Endodermal cell (in vitro differentiated cells): Measurements from ENCODE around the gene ARFGAP1. TPM values are rescaled to one million over a fixed set of nuclear protein-coding genes. Genes with fewer than 3 reads are reported as not detected.

Experiments
- DNase-seq: peaks from one replicate; pipeline ENCODE4 v3.0.0-alpha.2; 2017
- H3K27ac ChIP-seq: 2 replicates; pipeline ENCODE4 v1.5.1; 2013; ENCODE audit warnings: mild to moderate bottlenecking, low read depth, low read length, moderate library complexity
- H3K27me3 ChIP-seq: 2 replicates; pipeline ENCODE4 v1.6.1; 2013; ENCODE audit warnings: mild to moderate bottlenecking, low read length, moderate library complexity; ENCODE audit not compliant: insufficient read depth, control insufficient read depth, poor library complexity, severe bottlenecking
- H3K36me3 ChIP-seq: 2 replicates; pipeline ENCODE4 v1.7.0; 2013; ENCODE audit warnings: mild to moderate bottlenecking, low read length, moderate library complexity; ENCODE audit not compliant: control insufficient read depth, insufficient read depth
- H3K4me1 ChIP-seq: one replicate; pipeline ENCODE4 v1.7.0; 2013; ENCODE audit warnings: low read length; ENCODE audit not compliant: control insufficient read depth, insufficient read depth
- H3K4me3 ChIP-seq: 2 replicates; pipeline ENCODE4 v1.5.1; 2013; ENCODE audit warnings: mild to moderate bottlenecking, low read length, moderate library complexity
- H3K9ac ChIP-seq: 2 replicates; pipeline ENCODE4 v1.6.1; 2013; ENCODE audit warnings: mild to moderate bottlenecking, low read length, moderate library complexity; ENCODE audit not compliant: poor library complexity, severe bottlenecking; ENCODE audit errors: extremely low read depth
- H3K9me3 ChIP-seq: 2 replicates; pipeline ENCODE4 v1.6.1; 2013; ENCODE audit warnings: mild to moderate bottlenecking, low read length, moderate library complexity; ENCODE audit not compliant: control insufficient read depth
- H3K27ac Mint-ChIP-seq: 2 replicates; pipeline ENCODE4 v1.8.0; 2020; ENCODE audit warnings: mixed read lengths
- H3K27me3 Mint-ChIP-seq: 2 replicates; pipeline ENCODE4 v1.8.0; 2021; ENCODE audit warnings: mild to moderate bottlenecking, mixed read lengths; ENCODE audit not compliant: insufficient read depth
- H3K36me3 Mint-ChIP-seq: 2 replicates; pipeline ENCODE4 v1.8.0; 2020; ENCODE audit warnings: low read depth, mixed read lengths
- H3K4me1 Mint-ChIP-seq: 2 replicates; pipeline ENCODE4 v1.8.0; 2020; ENCODE audit warnings: mixed read lengths
- H3K4me3 Mint-ChIP-seq: 2 replicates; pipeline ENCODE4 v1.8.0; 2020; ENCODE audit warnings: mild to moderate bottlenecking, moderate library complexity, mixed read lengths
- H3K9me3 Mint-ChIP-seq: 2 replicates; pipeline ENCODE4 v1.8.0; 2020; ENCODE audit warnings: mild to moderate bottlenecking, mixed read lengths
- WGBS, 2 experiments: methylation state at CpG; one replicate each; pipeline versions ENCODE4 v1.1.5 to v1.1.7; 2013; ENCODE audit warnings: missing lambda C conversion rate in 2 of 2, mixed read lengths in 1 of 2; ENCODE audit not compliant: insufficient coverage in 1 of 2, insufficient read length in 1 of 2; 5-methylcytosine and 5-hydroxymethylcytosine counted together
- total RNA-seq, 2 donors: library from RNA; stranded (reverse); fragmentation: NEBNext Ultra II Directional in 1 of 2; extraction: Animal tissue kit (Norgen Biotek cat#: 25700) in 1 of 2; gene quantifications; 2 replicates in 1 of 2; 3 replicates in 1 of 2; pipeline ENCODE4 v1.2.1, GENCODE V29; 2021
- TF ChIP-seq, protein P1 (sequence below): fragments of 200-600 bp; sonication (generic); conservative IDR thresholded peaks from 2 replicates; pipeline ENCODE4 v1.5.0; 2021; ENCODE audit warnings: antibody characterized with exemption, mild to moderate bottlenecking

The ARFGAP1 gene
- total RNA-seq, 2 donors from 2014 or later: 159 to 208 TPM

DNA sequence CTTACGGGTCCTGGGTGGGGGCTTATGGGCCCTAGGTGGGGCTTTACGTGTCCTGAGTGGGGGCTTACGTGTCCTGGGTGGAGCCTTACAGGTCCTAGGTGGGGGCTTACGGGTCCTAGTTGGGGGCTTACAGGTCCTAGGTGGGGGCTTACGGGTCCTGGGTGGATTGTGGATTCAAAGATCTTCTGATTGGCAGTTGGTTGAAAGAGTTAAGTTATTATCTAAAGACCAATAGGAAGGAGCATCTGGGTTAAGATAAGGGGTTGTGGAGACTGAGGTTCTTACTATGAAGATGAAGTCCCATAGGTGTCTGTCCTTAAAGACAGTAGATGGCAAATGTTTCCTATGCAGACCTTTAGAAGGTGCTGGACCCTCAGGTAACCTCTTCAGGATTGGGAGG, 45.4 kb upstream of the ARFGAP1 start:
- TF ChIP-seq, protein P1, sequence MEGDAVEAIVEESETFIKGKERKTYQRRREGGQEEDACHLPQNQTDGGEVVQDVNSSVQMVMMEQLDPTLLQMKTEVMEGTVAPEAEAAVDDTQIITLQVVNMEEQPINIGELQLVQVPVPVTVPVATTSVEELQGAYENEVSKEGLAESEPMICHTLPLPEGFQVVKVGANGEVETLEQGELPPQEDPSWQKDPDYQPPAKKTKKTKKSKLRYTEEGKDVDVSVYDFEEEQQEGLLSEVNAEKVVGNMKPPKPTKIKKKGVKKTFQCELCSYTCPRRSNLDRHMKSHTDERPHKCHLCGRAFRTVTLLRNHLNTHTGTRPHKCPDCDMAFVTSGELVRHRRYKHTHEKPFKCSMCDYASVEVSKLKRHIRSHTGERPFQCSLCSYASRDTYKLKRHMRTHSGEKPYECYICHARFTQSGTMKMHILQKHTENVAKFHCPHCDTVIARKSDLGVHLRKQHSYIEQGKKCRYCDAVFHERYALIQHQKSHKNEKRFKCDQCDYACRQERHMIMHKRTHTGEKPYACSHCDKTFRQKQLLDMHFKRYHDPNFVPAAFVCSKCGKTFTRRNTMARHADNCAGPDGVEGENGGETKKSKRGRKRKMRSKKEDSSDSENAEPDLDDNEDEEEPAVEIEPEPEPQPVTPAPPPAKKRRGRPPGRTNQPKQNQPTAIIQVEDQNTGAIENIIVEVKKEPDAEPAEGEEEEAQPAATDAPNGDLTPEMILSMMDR: no peak
- no peak for DNase-seq
- H3K36me3 ChIP-seq: no peaks in the 10 kb centered on the region
- Mint-ChIP-seq H3K9me3 (no peaks in the 10 kb centered on the region), H3K36me3 (no peaks in the 10 kb centered on the region), H3K27ac (no peak overlapping the region), H3K27me3 (peaks cover 4% of the 10 kb centered on the region), H3K4me3 (no peak overlapping the region), H3K4me1 (peaks cover 10% of the 10 kb centered on the region)
- 91% methylated on average over 5 of the region's 5 CpGs; no CpG with 5 or more reads in 1 of the 2 experiments for WGBS, 2 experiments
- H3K27me3 ChIP-seq: no peaks in the 10 kb centered on the region
- H3K4me1 ChIP-seq: no peaks in the 10 kb centered on the region
- H3K9me3 ChIP-seq: no peaks in the 10 kb centered on the region
- H3K9ac ChIP-seq: no peak overlapping the region
- no peak overlapping the region for H3K27ac ChIP-seq
- H3K4me3 ChIP-seq: no peak overlapping the region

DNA sequence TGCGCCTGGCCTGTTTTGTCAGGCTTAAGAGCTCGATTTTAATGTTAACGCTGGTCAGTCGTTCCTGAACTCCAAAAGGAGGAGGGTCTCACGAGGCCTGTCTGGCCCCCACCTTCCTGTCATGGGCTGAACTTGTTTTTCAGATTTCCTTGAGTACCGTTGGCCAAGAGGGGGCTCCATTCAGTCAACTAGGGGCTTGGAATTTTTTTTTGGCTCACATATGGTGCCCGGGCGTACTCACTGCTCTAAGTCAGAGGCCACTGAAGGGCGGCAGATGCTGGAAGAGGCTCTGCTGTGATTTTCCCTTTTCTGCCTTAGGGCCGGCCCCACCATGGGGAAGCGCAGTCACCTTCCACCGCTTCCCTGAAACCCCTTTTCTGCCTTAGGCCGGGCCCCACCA, 43.8 kb upstream of the ARFGAP1 start:
- no peaks in the 10 kb centered on the region for H3K9me3 Mint-ChIP-seq
- H3K9me3 ChIP-seq: no peaks in the 10 kb centered on the region
- no peak overlapping the region for H3K27ac ChIP-seq
- no peak overlapping the region for H3K4me3 ChIP-seq
- peaks cover 2% of the 10 kb centered on the region for H3K27me3 Mint-ChIP-seq
- no peaks in the 10 kb centered on the region for H3K27me3 ChIP-seq
- H3K9ac ChIP-seq: no peak overlapping the region
- H3K36me3 ChIP-seq: no peaks in the 10 kb centered on the region
- TF ChIP-seq, protein P1: no peak
- no peaks in the 10 kb centered on the region for H3K4me1 ChIP-seq
- DNase-seq: no peak
- peak overlapping the region; percentile 64 for H3K27ac Mint-ChIP-seq
- H3K36me3 Mint-ChIP-seq: no peaks in the 10 kb centered on the region
- peaks cover 12% of the 10 kb centered on the region for H3K4me1 Mint-ChIP-seq
- H3K4me3 Mint-ChIP-seq: no peak overlapping the region
- WGBS, 2 experiments: 65 to 77% methylated on average over 9 to 13 of the region's 13 CpGs

DNA sequence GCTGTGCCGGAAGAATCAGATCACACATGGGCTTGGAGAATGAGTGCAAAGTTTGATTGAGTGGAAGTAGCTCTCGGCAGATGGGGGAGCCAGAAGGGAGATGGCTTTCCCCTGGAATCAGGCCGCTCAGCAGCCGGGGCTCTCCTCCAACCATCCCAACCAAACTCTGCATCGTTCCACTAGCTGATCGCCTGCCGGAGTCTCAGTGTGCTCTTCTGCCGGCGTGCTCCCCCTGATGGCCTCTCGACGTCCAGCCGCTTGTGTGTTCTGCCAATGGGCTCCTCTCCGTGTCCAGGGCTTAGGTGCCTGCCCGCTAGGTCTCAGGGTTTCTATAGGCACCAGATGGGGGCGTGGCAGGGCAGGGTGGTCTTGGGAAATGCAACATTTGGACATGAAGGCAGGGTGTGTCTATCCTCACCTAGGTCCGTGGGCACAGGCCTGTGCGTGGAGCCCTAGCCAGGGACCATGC, 41.8 kb upstream of the ARFGAP1 start:
- Mint-ChIP-seq H3K27ac (no peak overlapping the region), H3K4me3 (no peak overlapping the region), H3K27me3 (peaks cover 2% of the 10 kb centered on the region), H3K4me1 (peaks cover 12% of the 10 kb centered on the region), H3K36me3 (no peaks in the 10 kb centered on the region), H3K9me3 (no peaks in the 10 kb centered on the region)
- Histone ChIP-seq H3K9ac (no peak overlapping the region), H3K9me3 (no peaks in the 10 kb centered on the region), H3K4me3 (no peak overlapping the region), H3K27me3 (no peaks in the 10 kb centered on the region), H3K27ac (no peak overlapping the region), H3K36me3 (no peaks in the 10 kb centered on the region), H3K4me1 (no peaks in the 10 kb centered on the region)
- TF ChIP-seq, protein P1: peak; percentile 79
- peak; percentile 92 for DNase-seq
- 27 to 28% methylated on average over 9 to 17 of the region's 17 CpGs for WGBS, 2 experiments
